Hepatocyte (in vitro differentiated cells): ENCODE results near the gene IL1RAPL1. TPM values are rescaled to one million over a fixed set of nuclear protein-coding genes. Genes with fewer than 3 reads are reported as not detected.

Experiments
- DNase-seq: peaks from one replicate; pipeline ENCODE4 v3.0.0-alpha.2; 2016; ENCODE audit warnings: low spot score
- H2AFZ ChIP-seq: fragments of 200-600 bp; sonication (generic); 2 replicates; pipeline ENCODE4 v1.6.0; 2016; ENCODE audit warnings: antibody characterized with exemption, mild to moderate bottlenecking
- H3K27ac ChIP-seq: fragments of 200-600 bp; sonication (generic); 2 replicates; pipeline ENCODE4 v1.5.1; 2016; ENCODE audit warnings: mild to moderate bottlenecking
- H3K27me3 ChIP-seq: fragments of 200-600 bp; sonication (generic); 2 replicates; pipeline ENCODE4 v1.6.1; 2016
- H3K36me3 ChIP-seq: fragments of 200-600 bp; sonication (generic); replicated peaks from 2 replicates; pipeline ENCODE4 v1.5.1; 2016; ENCODE audit warnings: low read depth; ENCODE audit not compliant: insufficient read depth
- H3K4me1 ChIP-seq: fragments of 200-600 bp; sonication (generic); 2 replicates; pipeline ENCODE4 v1.5.1; 2016; ENCODE audit warnings: mild to moderate bottlenecking, moderate library complexity; ENCODE audit not compliant: insufficient read depth
- H3K4me2 ChIP-seq: fragments of 200-600 bp; sonication (generic); 2 replicates; pipeline ENCODE4 v1.6.0; 2016
- H3K4me3 ChIP-seq: fragments of 200-600 bp; sonication (generic); 2 replicates; pipeline ENCODE4 v1.5.1; 2016; ENCODE audit warnings: mild to moderate bottlenecking
- H3K79me2 ChIP-seq: fragments of 200-600 bp; sonication (generic); 2 replicates; pipeline ENCODE4 v1.6.0; 2017; ENCODE audit warnings: mild to moderate bottlenecking
- H3K9me2 ChIP-seq: fragments of 200-600 bp; sonication (generic); replicated peaks from 2 replicates; pipeline ENCODE4 v1.6.0; 2017; ENCODE audit warnings: mild to moderate bottlenecking; ENCODE audit not compliant: insufficient read depth
- H3K9me3 ChIP-seq: fragments of 200-600 bp; sonication (generic); 2 replicates; pipeline ENCODE4 v1.5.1; 2016; ENCODE audit warnings: low read depth, mild to moderate bottlenecking
- H4K20me1 ChIP-seq: fragments of 200-600 bp; sonication (generic); 2 replicates; pipeline ENCODE4 v1.6.0; 2016; ENCODE audit warnings: mild to moderate bottlenecking; ENCODE audit not compliant: insufficient read depth, poor library complexity, severe bottlenecking
- CTCF ChIP-seq: fragments of 200-600 bp; sonication (generic); IDR thresholded peaks from 2 replicates; pipeline ENCODE4 v1.5.1; 2016; ENCODE audit warnings: antibody characterized with exemption, mild to moderate bottlenecking; ENCODE audit not compliant: poor library complexity
- EZH2 ChIP-seq: fragments of 200-600 bp; sonication (generic); IDR thresholded peaks from 2 replicates; pipeline ENCODE4 v1.6.1; 2016; ENCODE audit warnings: antibody characterized with exemption, mild to moderate bottlenecking, borderline replicate concordance
- EZH2phosphoT487 ChIP-seq: fragments of 200-600 bp; sonication (generic); IDR thresholded peaks from one replicate; pipeline ENCODE4 v1.6.1; 2018; ENCODE audit warnings: antibody characterized with exemption, mild to moderate bottlenecking, low read depth, moderate library complexity; ENCODE audit not compliant: unreplicated experiment, severe bottlenecking
- WGBS: methylation state at CpG from one replicate; pipeline ENCODE4 v1.1.6; 2016; ENCODE audit warnings: low lambda C conversion rate; ENCODE audit errors: missing lambda C conversion rate; 5-methylcytosine and 5-hydroxymethylcytosine counted together
- polyA plus RNA-seq: library from polyadenylated mRNA; unstranded; fragments of >200 nt; fragmentation: Nextera tagmentation; extraction: Ambion mirVana; gene quantifications from 2 replicates; pipeline ENCODE4 v1.2.1, GENCODE V29; 2016
- total RNA-seq: library from RNA; depleted of rRNA; stranded (reverse); fragments of >200 nt; gene quantifications from 2 replicates; pipeline ENCODE4 v1.2.3, GENCODE V29; 2014

The IL1RAPL1 gene
- total and polyA plus RNA-seq, 2 experiments from 2014 or later: 0.89 to 2.7 TPM

- H3K36me3 ChIP-seq: no peaks in the 10 kb centered on the region
- H3K4me2 ChIP-seq: no peak overlapping the region
- H3K27ac ChIP-seq: no peak overlapping the region
- H3K9me3 ChIP-seq: no peaks in the 10 kb centered on the region
- TF ChIP-seq EZH2phosphoT487: no peak
- no peak for TF ChIP-seq EZH2
- TF ChIP-seq CTCF: no peak
- no peaks in the 10 kb centered on the region for H4K20me1 ChIP-seq
- no peaks in the 10 kb centered on the region for H3K27me3 ChIP-seq
- H3K4me1 ChIP-seq: no peaks in the 10 kb centered on the region
- H3K9me2 ChIP-seq: no peaks in the 10 kb centered on the region
- H2AFZ ChIP-seq: no peak overlapping the region
- DNase-seq: no peak
- whole genome bisulfite sequencing: 65% methylated on average over 2 of the region's 2 CpGs
- H3K79me2 ChIP-seq: no peaks in the 10 kb centered on the region
- H3K4me3 ChIP-seq: no peak overlapping the region
Measured at GRCh38 chrX:29138003-29138402, 550.8 kb downstream of the IL1RAPL1 start.

GRCh38 chrX:29143356-29143755, 556.1 kb downstream of the IL1RAPL1 start:
- H3K4me3 ChIP-seq: no peak overlapping the region
- H3K36me3 ChIP-seq: no peaks in the 10 kb centered on the region
- H2AFZ ChIP-seq: no peak overlapping the region
- no peaks in the 10 kb centered on the region for H3K9me3 ChIP-seq
- H4K20me1 ChIP-seq: no peaks in the 10 kb centered on the region
- no peak overlapping the region for H3K4me2 ChIP-seq
- DNase-seq: no peak
- H3K4me1 ChIP-seq: no peaks in the 10 kb centered on the region
- no peaks in the 10 kb centered on the region for H3K27me3 ChIP-seq
- TF ChIP-seq EZH2: no peak
- no peak for TF ChIP-seq EZH2phosphoT487
- TF ChIP-seq CTCF: no peak
- H3K79me2 ChIP-seq: no peaks in the 10 kb centered on the region
- 79% methylated on average over 5 of the region's 5 CpGs for WGBS
- no peaks in the 10 kb centered on the region for H3K9me2 ChIP-seq
- no peak overlapping the region for H3K27ac ChIP-seq

GRCh38 chrX:29143756-29144155, 556.5 kb downstream of the IL1RAPL1 start:
- H3K27ac ChIP-seq: no peak overlapping the region
- TF ChIP-seq CTCF: no peak
- TF ChIP-seq EZH2: no peak
- no peak for TF ChIP-seq EZH2phosphoT487
- H2AFZ ChIP-seq: no peak overlapping the region
- DNase-seq: no peak
- H3K27me3 ChIP-seq: no peaks in the 10 kb centered on the region
- H3K4me2 ChIP-seq: no peak overlapping the region
- H3K9me3 ChIP-seq: no peaks in the 10 kb centered on the region
- WGBS: 97% methylated on average over 4 of the region's 4 CpGs
- no peaks in the 10 kb centered on the region for H3K36me3 ChIP-seq
- H4K20me1 ChIP-seq: no peaks in the 10 kb centered on the region
- H3K9me2 ChIP-seq: no peaks in the 10 kb centered on the region
- no peak overlapping the region for H3K4me3 ChIP-seq
- no peaks in the 10 kb centered on the region for H3K4me1 ChIP-seq
- no peaks in the 10 kb centered on the region for H3K79me2 ChIP-seq

- DNase-seq: no peak
- no peaks in the 10 kb centered on the region for H3K79me2 ChIP-seq
- no peak for TF ChIP-seq EZH2phosphoT487
- no peaks in the 10 kb centered on the region for H3K4me1 ChIP-seq
- H2AFZ ChIP-seq: no peak overlapping the region
- WGBS: 52% methylated on average over 4 of the region's 4 CpGs
- H3K9me3 ChIP-seq: no peaks in the 10 kb centered on the region
- no peak overlapping the region for H3K4me3 ChIP-seq
- no peak overlapping the region for H3K27ac ChIP-seq
- no peak overlapping the region for H3K4me2 ChIP-seq
- H3K9me2 ChIP-seq: no peaks in the 10 kb centered on the region
- H3K36me3 ChIP-seq: no peaks in the 10 kb centered on the region
- H4K20me1 ChIP-seq: no peaks in the 10 kb centered on the region
- H3K27me3 ChIP-seq: no peaks in the 10 kb centered on the region
Measured at GRCh38 chrX:29145316-29145715, 558.1 kb downstream of the IL1RAPL1 start.
